ENCODE measurements around the gene TXNIP.
"Not testable (repeated sequence)": the region's sequence is repeated elsewhere in the genome, so short reads cannot be mapped to it uniquely, and the experiment has no call there.

Gene TXNIP, protein sequence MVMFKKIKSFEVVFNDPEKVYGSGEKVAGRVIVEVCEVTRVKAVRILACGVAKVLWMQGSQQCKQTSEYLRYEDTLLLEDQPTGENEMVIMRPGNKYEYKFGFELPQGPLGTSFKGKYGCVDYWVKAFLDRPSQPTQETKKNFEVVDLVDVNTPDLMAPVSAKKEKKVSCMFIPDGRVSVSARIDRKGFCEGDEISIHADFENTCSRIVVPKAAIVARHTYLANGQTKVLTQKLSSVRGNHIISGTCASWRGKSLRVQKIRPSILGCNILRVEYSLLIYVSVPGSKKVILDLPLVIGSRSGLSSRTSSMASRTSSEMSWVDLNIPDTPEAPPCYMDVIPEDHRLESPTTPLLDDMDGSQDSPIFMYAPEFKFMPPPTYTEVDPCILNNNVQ

DNA sequence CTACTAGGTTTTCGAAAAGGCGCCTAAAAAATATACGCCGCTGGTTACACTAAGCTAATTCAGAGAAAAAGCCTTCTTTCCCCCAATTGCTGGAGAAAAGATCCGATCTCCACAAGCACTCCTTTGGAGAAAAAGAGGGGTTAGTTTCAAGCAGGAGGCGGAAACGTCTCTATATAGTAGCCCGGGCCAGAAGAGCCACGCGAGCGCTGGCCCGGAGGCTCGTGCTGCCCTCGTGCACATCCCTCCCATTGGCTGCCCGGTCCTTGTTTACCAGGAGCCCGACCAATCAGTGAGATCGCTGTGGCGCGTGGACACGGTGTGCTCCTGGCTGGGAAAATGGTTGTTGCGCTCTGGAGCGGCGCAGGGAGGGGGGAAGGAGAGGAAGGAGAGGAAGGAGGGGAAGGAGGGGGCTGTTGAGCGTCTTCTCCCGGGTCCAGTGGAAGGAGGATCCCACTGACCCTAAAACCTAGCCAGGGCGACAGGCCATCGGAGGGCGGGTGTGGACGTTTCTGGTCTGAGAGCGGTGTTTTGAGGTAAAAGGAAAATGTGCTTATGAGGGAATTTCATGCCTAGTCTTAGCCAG, at the start of gene TXNIP:
TSS of gene TXNIP (minus strand) at position 147 of the 583 bp plus-strand sequence. CDS start 313 bp downstream, outside the sequence.
- DNase-seq = peak; percentile 89

DNA sequence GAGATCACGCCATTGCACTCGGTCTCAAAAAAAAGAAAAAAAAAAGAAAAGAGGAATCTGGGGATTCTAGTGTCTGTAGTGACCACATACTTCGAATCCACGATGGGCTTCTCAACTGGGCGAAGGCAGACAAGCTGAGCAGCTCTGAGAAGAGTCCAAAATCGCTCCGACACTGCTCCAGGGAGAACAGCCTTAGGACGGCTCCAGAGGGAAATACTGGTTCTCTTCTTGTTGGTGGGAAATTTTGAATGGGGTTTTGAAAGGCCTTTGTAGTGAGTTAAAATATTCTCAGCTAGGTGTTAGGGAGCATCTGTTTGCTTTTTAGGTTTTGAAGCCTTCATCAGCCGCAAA, 43.4 kb upstream of the TXNIP start:
- DNase-seq = no peak

GRCh38 chr1:146036965-146037646, 40.7 kb upstream of the TXNIP start:
- peak; percentile 93 for DNase-seq

DNA sequence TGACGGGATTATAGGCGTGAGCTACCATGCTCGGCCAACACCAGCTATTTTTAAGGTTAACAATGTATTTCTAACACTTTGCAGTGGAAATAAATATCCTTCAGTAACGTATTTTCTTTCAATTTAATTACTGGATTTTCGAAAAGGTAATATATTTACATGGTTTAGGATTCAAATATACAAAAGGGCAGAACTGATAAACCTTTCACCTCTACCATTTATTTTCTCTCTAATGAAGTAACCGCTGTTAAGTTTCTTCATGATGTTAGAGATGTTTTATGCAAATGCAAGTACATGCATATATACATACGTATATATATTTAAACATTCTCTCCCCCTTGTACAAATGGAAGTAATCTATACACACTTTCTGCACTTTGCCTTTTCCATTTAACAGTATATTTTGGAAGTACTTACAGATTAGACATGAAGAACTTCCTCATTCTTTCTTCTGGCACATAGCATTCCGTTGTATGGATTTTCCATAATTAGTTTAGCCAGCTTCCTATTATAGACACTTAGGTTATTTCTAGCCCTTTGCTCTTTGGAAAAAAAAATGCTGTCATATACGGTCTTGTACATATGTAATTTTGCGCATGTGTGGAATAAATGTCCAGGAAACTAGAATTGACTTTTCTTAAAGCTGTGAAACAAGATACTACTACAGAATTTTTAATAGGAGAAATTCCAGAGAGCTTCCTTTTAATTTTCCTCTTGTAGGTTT, 40.0 kb upstream of the TXNIP start:
- peak; percentile 45 for DNase-seq

- DNase-seq = no peak
These were observed 38.7 kb upstream of the TXNIP start for GRCh38 chr1:146035048-146035423.

- DNase-seq = peak; percentile 44
These were observed 36.3 kb upstream of the TXNIP start for GRCh38 chr1:146032631-146033219.

GRCh38 chr1:146031476-146031875, 35.1 kb upstream of the TXNIP start:
- DNase-seq = no peak

- no peak for DNase-seq
These were observed 32.7 kb upstream of the TXNIP start for GRCh38 chr1:146029117-146029516.

GRCh38 chr1:146026650-146027049, 30.3 kb upstream of the TXNIP start:
- not testable (repeated sequence) for DNase-seq

DNA sequence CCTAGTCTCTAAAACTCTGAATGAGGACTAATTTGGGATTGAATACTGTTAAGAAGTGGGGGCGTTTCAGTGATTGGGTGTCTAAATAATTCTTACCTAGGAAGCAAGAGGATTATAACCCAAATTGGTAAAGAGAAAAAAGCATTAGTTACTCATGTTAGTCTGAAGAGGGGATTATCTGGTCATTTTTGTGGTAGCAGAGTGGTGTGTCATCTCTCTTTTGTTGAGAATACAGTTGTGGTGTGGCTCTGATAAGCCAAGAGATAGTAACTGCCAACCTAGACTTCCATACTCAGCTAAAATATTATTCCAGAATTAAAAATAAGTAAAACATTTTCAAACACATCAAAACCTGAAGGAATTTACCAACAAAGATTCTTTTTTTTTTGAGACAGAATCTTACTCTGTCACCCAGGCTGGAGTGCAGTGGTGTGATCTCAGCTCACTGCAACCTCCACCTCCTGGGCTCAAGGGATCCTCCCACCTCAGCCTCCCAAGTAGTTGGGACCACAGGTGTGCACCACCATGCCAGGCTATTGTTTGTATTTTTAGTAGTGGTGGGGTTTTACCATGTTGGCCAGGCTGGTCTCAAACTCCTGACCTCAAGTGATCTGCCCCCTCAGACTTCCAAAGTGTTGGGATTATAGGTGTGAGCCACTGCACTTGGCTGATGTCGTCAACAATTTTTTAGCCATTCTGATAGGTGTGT, 29.6 kb upstream of the TXNIP start:
- DNase-seq = not testable (repeated sequence)

DNA sequence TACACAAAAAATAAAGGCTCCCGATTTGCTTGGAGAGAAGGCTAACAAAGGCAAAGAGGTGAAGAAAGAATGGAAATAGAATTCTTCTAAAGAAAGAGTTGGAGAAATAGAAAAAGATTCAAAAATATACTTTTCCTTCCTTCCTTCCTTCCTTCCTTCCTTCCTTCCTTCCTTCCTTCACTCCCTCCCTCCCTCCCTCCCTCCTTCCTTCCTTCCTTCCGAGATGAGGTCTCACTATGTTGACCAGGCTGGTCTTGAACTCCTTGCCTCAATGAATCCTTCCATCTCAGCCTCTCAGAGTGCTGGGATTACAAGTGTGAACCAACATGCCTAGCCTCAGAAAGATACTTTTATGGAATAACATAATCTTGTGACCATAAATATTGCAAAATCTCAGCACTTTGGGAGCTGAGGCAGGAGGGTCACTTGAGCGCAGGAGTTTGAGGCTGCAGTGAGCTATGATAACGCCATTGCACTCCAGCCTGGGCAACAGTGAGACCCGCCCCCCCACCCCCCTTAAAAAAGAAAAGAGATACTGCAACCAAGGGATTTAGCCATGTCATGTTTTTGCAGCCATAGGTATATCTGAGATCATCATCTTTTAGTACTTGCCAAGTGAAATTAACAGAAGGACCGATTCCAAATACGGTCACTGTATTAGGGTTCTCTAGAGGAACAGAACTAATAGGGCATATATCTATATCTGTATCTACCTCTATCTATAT, 26.2 kb upstream of the TXNIP start:
- DNase-seq = no peak

GRCh38 chr1:146021622-146022402, 25.4 kb upstream of the TXNIP start, which contains the start of gene HJV:
TSS of gene HJV (minus strand) at chr1:146021735. CDS start at chr1:146020231, 1,504 bp downstream.
- DNase-seq = no peak

- no peak for DNase-seq
These were observed 24.7 kb upstream of the TXNIP start for GRCh38 chr1:146021050-146021445.

- no peak for DNase-seq
These were observed 24.0 kb upstream of the TXNIP start for GRCh38 chr1:146020058-146021049.

DNA sequence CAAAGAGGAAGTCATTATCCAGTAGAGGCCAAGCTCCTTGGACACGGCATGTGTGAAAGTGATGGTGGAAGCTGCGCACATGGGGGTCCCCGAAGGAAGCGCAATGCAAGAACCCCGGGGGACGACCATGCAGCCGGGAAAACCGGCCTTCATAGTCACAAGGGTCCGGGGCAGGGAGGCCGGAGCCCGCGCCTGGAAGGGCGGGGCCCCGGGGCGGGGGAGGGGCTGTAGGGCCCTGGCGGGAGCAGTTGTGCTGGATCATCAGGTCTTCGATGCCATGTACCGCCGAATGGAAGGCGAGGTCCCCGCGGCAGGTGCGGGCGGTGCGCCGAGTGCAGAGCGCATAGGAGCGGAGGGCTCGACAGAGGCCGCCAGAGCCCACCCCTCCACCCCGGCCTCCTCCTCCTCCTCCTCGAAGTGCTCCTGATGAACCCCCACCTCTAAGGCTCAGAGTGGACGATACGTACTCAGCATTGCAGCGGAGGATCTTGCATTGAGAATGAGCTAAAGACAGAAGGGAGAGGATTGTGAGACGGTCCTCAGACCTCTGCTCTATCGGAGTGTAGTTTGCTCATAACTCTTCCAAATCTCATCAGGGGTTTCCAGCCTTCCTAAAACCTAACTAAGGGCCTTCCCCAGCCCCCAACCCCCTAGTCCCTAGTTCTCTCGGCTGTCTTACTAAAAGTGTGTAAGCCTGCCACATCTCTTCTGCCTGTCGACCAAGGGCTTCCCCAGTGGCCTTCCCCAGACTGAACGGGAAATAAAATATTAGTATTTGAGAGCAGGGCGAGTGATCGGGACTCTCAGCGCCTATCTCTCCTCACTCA, 23.1 kb upstream of the TXNIP start:
- DNase-seq = no peak

DNA sequence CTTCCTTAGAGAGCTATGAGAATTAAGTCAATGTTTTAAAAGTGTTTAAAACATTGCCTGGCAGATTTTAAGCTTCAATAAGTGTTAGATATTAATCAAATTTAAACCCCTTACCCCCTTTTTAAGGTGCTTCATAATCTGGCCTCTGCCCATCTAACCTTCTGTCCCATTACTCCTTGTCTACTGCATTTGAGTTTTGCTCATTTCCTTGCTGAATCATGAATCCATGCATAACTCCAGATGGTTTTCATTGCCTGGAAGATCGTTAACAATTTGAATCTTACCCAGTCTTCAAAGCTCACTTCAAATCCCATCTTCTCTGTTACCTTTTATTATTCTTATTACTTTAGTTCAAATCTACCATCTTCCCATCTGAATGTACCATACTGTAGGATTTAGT, 20.5 kb upstream of the TXNIP start:
- no peak for DNase-seq

DNA sequence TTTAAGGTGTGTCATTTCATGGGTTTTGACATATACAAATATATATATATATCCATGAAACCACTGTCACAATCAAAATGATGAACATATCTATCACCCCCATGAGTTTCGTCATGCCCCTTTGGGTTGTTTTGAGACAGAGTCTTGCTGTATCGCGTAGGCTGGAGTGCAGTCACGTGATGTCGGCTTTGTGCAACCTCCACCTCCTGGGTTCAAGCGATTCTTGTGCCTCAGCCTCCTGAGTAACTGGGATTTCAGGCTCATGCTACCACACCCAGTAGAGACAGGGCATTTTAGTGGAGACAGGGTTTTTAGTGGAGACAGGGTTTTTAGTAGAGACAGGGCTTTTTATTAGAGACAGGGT, 17.2 kb upstream of the TXNIP start:
- DNase-seq = no peak
